ENCODE results near the gene TNNI3. TPM values are rescaled to one million over a fixed set of nuclear protein-coding genes. Genes with fewer than 3 reads are reported as not detected.
"Not testable (repeated sequence)": the region's sequence is repeated elsewhere in the genome, so short reads cannot be mapped to it uniquely, and the experiment has no call there.

Gene TNNI3
- total RNA-seq, 1 experiment from 2014 or later = 25.2 TPM

- no peak for DNase-seq (ENCODE audit: low spot score)
- in situ Hi-C loops (cut with HindIII; ENCODE audit: low sequenced_read_pairs) = loop anchor here (10.0 kb wide), 2 partner anchors 60 to 170 kb away; partner anchors contain the start of gene PPP1R12C
These were observed 17.0 kb upstream of the TNNI3 start for GRCh38 chr19:55174425-55175116.

GRCh38 chr19:55173714-55174409 is 16.3 kb upstream of the TNNI3 start:
- DNase-seq (ENCODE audit: low spot score) = peak; percentile 39
- in situ Hi-C loops (cut with HindIII; ENCODE audit: low sequenced_read_pairs) = loop anchor here (10.0 kb wide), 2 partner anchors 59 to 171 kb away; partner anchors contain the start of gene PPP1R12C

GRCh38 chr19:55173186-55173713 is 15.7 kb upstream of the TNNI3 start:
- in situ Hi-C loops (cut with HindIII; ENCODE audit: low sequenced_read_pairs) = loop anchor here (10.0 kb wide), 2 partner anchors 58 to 172 kb away; partner anchors contain the start of gene PPP1R12C
- no peak for DNase-seq (ENCODE audit: low spot score)

GRCh38 chr19:55172741-55173140 is 15.2 kb upstream of the TNNI3 start:
- DNase-seq (ENCODE audit: low spot score) = no peak
- in situ Hi-C loops (cut with HindIII; ENCODE audit: low sequenced_read_pairs) = loop anchor here (10.0 kb wide), 2 partner anchors 58 to 172 kb away; partner anchors contain the start of gene PPP1R12C

GRCh38 chr19:55172318-55172717 is 14.8 kb upstream of the TNNI3 start:
- in situ Hi-C loops (cut with HindIII; ENCODE audit: low sequenced_read_pairs) = loop anchor here (10.0 kb wide), 2 partner anchors 58 to 172 kb away; partner anchors contain the start of gene PPP1R12C
- DNase-seq (ENCODE audit: low spot score) = not testable (repeated sequence)

GRCh38 chr19:55171440-55171839 is 13.9 kb upstream of the TNNI3 start:
- no peak for DNase-seq (ENCODE audit: low spot score)
- in situ Hi-C loops (cut with HindIII; ENCODE audit: low sequenced_read_pairs) = loop anchor here (10.0 kb wide), 2 partner anchors 57 to 173 kb away; partner anchors contain the start of gene PPP1R12C

- in situ Hi-C loops (cut with HindIII; ENCODE audit: low sequenced_read_pairs) = no loop called here
- DNase-seq (ENCODE audit: low spot score) = no peak
These were observed 11.6 kb upstream of the TNNI3 start for GRCh38 chr19:55169136-55169535.

DNA sequence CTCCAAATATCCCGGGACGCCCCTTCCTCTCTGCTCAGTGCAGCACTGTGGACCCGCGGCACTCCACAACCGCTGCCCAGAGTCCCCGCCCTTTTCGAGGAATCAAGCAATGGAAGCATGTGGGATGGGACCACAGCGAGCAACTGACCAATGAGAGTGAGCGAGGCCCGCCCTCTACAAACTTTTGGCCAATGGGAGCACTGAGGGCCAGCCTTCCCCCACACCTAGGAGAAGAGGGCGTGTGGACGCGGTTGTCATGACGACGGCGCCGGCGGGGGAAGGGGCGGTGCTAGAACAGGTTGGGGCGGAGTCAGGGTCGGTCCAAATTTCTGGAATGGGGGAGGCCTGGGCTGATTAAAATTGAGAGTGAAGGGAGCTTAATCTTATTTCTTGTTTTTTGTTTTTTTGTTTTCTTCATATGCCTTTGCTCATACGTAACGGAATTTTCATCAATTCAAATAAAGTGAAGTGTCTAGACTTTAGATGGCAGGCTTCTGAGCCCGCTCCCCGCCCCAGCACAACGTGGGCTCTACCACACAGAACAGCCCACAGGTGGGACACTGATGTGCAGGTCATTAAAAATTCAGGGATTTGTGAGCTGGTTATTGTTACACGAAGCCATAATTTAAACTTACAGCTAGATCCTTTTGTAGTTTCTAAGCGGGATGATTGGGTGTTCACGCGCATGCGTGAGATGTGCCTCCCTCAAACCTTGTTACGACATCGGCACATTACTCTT is 9.2 kb upstream of the TNNI3 start, which contains the start of gene DNAAF3:
Gene DNAAF3 (minus strand): TSS at position 84 of the 739 bp plus-strand sequence. CDS start 200 bp downstream, outside the sequence.
- DNase-seq (ENCODE audit: low spot score) = peak; percentile 79
- in situ Hi-C loops (cut with HindIII; ENCODE audit: low sequenced_read_pairs) = no loop called here

GRCh38 chr19:55165952-55166529 is 8.5 kb upstream of the TNNI3 start:
- DNase-seq (ENCODE audit: low spot score) = peak; percentile 60

GRCh38 chr19:55161571-55162322 is 4.2 kb upstream of the TNNI3 start:
- no peak for DNase-seq (ENCODE audit: low spot score)
- in situ Hi-C loops (cut with HindIII; ENCODE audit: low sequenced_read_pairs) = no loop called here

More at GRCh38 chr19:55165952-55166529, 8.5 kb upstream of the TNNI3 start:
- in situ Hi-C loops (cut with HindIII; ENCODE audit: low sequenced_read_pairs) = no loop called here

DNA sequence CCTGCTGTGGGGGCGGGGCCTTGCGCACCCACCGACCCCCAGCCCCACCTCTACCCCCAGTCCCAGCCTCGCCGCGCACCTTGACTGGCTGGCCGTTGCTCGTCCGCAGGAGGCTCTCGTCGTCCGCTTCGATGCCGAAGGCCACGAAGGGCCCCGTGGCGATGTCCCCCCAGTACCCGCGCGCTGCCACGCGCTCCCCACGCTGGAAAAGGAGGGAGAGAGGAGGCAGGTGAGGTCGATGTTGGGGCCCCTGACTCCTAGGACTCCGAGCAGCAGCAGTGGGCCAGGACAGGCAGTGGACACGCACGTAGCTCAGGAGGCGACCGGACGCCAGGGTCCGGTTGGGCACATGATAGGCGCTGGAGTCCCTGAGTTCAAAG is 3.4 kb upstream of the TNNI3 start:
- no peak for DNase-seq (ENCODE audit: low spot score)
- in situ Hi-C loops (cut with HindIII; ENCODE audit: low sequenced_read_pairs) = no loop called here

DNA sequence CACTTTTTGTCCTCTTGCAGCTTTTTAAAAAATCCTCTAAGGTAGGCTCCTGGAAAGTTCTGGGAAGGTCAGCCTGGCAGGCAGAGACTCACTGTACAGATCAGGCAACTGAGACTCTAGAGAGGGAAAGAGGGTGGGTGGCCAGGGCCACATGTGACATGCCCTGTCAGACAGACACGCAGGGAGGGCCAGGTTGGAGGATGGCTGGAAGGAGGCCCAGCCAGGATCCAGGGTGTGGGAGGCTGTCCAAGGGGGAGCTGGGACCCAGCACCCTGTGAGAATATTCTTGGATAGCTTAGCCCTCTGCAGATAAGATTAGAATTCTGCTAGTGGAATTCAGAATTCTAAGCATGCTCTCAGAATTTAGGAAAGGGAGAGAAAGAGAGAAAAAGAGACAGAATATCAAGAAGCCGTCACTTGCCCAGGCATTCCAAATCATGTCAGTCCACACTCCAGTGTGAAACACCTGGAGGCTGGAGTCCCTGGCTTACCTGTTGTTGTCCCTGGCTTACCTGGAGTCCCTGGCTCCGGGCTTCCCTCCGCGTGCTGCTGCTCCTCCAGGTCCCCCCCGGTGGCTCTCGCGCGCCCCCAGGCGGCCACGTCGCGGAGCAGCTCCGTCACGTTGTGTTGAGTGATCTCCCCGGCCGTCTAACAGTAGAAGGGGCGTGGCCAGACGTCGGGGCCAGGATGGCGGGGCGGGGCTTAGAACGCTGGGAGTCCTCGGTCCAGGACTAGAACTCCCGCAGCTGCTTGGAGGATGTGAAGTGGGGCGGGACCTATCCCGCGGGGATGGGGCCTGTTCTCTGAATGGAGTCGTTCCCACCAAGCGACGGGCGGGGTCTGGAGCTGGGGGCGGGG is 2.8 kb upstream of the TNNI3 start:
- peak; percentile 58 for DNase-seq (ENCODE audit: low spot score)
- in situ Hi-C loops (cut with HindIII; ENCODE audit: low sequenced_read_pairs) = no loop called here

GRCh38 chr19:55158848-55159749 is 1.6 kb upstream of the TNNI3 start:
- DNase-seq (ENCODE audit: low spot score) = no peak

DNA sequence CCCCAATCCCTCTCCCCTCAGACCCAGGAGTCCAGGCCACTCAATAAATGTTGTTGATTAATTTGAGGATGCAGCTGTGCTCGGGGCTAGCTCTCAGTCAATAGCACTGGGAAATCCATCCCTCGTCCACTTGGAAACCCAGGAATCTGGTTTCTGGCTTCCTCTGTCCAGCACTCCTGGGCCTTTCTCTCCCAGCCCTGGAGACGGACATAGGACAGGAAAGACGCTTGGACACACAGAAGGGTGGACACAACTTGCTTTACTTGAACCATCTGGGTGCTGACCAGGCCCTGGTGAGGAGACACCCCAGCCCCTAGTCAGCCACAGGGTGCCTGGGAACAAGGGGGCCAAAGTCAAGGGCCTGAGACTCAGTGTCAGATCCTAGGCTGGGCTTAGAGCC is 891 bp upstream of the TNNI3 start:
- DNase-seq (ENCODE audit: low spot score) = no peak
- in situ Hi-C loops (cut with HindIII; ENCODE audit: low sequenced_read_pairs) = no loop called here

More at GRCh38 chr19:55158848-55159749, 1.6 kb upstream of the TNNI3 start:
- in situ Hi-C loops (cut with HindIII; ENCODE audit: low sequenced_read_pairs) = no loop called here

- peak; percentile 45 for DNase-seq (ENCODE audit: low spot score)
- in situ Hi-C loops (cut with HindIII; ENCODE audit: low sequenced_read_pairs) = no loop called here
These were observed 1.1 kb downstream of the TNNI3 start for GRCh38 chr19:55156202-55157063.
